ENCODE results near the gene ETFA. TPM values are rescaled to one million over a fixed set of nuclear protein-coding genes. Genes with fewer than 3 reads are reported as not detected.

ETFA gene
- total and polyA plus RNA-seq, 9 of the 15 experiments (the other 6 are each of a cell fraction or from before 2014, with no cell fraction given): 130 to 543 (median 232) TPM

DNA sequence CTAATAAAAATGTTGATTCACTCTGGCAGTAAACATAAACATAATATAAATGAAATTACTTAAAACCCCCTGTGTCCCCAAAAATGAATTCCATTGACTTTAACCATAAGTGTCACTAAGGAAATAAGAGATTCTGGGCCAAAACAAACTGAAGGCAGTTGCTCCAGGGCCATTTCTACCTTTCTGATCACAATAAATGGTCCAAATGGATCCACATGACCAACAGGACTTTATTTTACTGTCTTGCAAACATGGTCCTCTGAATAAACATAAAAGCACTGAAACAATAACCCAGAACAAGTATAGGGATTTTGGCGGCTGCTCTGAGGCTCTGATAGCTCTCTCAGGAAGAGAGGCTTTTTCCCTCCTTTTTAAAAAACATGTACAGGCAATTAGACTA lies 77.3 kb downstream of the ETFA start:
- Histone ChIP-seq H4K20me1 (replicated peaks; ENCODE audit: control insufficient read depth, insufficient read depth, low read length) (no peaks in the 10 kb centered on the region), H3K27ac (ENCODE audit: extremely low read depth, low read depth, low read length) (no peak overlapping the region), H3K27me3 (ENCODE audit: control insufficient read depth in 2 of 2, insufficient read depth in 2 of 2, low read length in 2 of 2) (no peaks in the 10 kb centered on the region), H3K9me3 (replicated peaks; ENCODE audit: control insufficient read depth, insufficient read depth, low read depth, low read length) (no peaks in the 10 kb centered on the region; the same call in 1 of the 2 replicates), H3K36me3 (ENCODE audit: control insufficient read depth, insufficient read depth, low read length) (peaks cover 35% of the 10 kb centered on the region), H3K4me2 (ENCODE audit: insufficient read depth, low read length) (no peak overlapping the region), H3K9me1 (ENCODE audit: control insufficient read depth, insufficient read depth, low read length) (no peaks in the 10 kb centered on the region), H3K9ac (ENCODE audit: insufficient read depth in 1 of 2, low read depth in 2 of 2, low read length in 2 of 2) (no peak overlapping the region), H3K4me1 (replicated peaks in 1 of 2; ENCODE audit: control insufficient read depth in 2 of 2, insufficient read depth in 2 of 2, low read length in 2 of 2) (no peaks in the 10 kb centered on the region; a peak in 1 of 5 replicates), H3K79me2 (ENCODE audit: control insufficient read depth, insufficient read depth, low read length) (no peaks in the 10 kb centered on the region), H2AFZ (ENCODE audit: low read depth, low read length) (no peak overlapping the region), H3K4me3 (no peak overlapping the region)
- BruUV-seq (replicated peaks): no TSS peak
- CTCF ChIA-PET (ENCODE audit: low intra/inter-chr PET ratio): no interaction called here
- POLR2A ChIA-PET: interaction anchor here (1.0 kb wide), 1 partner anchor 13 kb away, joined by 3 read pairs; no protein-coding TSS in a partner anchor
- no peak for ATAC-seq
- in situ Hi-C loops (cut with MboI): no loop called here
- DNase-seq (ENCODE audit: extremely low read depth in 1 of 4, low spot score in 3 of 4): no peak
- intact Hi-C loops (cut with micrococcal nuclease): no loop called here
- 75% methylated on average over 1 of the region's 1 CpG for WGBS (ENCODE audit: insufficient coverage, low coverage, missing lambda C conversion rate)
- FAIRE-seq: no peak
- TF ChIP-seq ZNF589 (CRISPR knock-in tag; IDR thresholded peaks at IDR 0.05; ENCODE audit: low read depth) (no peak), ZNF740 (CRISPR knock-in tag; IDR thresholded peaks at IDR 0.05) (no peak), ZNF740 (tag; IDR thresholded peaks at IDR 0.05) (no peak), ZNF239 (CRISPR knock-in tag; IDR thresholded peaks at IDR 0.05) (no peak), WHSC1 (IDR thresholded peaks at IDR 0.05; ENCODE audit: low read length) (no peak), CEBPG (CRISPR knock-in tag; IDR thresholded peaks at IDR 0.05) (no peak), CEBPG (tag; conservative IDR thresholded peaks at IDR 0.05 in 1 of 2, IDR thresholded peaks at IDR 0.05 in 1 of 2) (no peak), ZNF280B (CRISPR knock-in tag; IDR thresholded peaks at IDR 0.05) (no peak), SAFB2 (IDR thresholded peaks at IDR 0.05; ENCODE audit: borderline replicate concordance, low read depth, low read length, severe bottlenecking) (no peak), CBX1 (IDR thresholded peaks at IDR 0.05; ENCODE audit: low read depth) (no peak), OTX1 (CRISPR knock-in tag; IDR thresholded peaks at IDR 0.05) (no peak), ATF7 (IDR thresholded peaks at IDR 0.05) (no peak)
- TF ChIP-seq, protein P1, sequence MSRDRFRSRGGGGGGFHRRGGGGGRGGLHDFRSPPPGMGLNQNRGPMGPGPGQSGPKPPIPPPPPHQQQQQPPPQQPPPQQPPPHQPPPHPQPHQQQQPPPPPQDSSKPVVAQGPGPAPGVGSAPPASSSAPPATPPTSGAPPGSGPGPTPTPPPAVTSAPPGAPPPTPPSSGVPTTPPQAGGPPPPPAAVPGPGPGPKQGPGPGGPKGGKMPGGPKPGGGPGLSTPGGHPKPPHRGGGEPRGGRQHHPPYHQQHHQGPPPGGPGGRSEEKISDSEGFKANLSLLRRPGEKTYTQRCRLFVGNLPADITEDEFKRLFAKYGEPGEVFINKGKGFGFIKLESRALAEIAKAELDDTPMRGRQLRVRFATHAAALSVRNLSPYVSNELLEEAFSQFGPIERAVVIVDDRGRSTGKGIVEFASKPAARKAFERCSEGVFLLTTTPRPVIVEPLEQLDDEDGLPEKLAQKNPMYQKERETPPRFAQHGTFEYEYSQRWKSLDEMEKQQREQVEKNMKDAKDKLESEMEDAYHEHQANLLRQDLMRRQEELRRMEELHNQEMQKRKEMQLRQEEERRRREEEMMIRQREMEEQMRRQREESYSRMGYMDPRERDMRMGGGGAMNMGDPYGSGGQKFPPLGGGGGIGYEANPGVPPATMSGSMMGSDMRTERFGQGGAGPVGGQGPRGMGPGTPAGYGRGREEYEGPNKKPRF (IDR thresholded peaks at IDR 0.05; ENCODE audit: low read depth, low read length): no peak
- TF ChIP-seq, protein P2, sequence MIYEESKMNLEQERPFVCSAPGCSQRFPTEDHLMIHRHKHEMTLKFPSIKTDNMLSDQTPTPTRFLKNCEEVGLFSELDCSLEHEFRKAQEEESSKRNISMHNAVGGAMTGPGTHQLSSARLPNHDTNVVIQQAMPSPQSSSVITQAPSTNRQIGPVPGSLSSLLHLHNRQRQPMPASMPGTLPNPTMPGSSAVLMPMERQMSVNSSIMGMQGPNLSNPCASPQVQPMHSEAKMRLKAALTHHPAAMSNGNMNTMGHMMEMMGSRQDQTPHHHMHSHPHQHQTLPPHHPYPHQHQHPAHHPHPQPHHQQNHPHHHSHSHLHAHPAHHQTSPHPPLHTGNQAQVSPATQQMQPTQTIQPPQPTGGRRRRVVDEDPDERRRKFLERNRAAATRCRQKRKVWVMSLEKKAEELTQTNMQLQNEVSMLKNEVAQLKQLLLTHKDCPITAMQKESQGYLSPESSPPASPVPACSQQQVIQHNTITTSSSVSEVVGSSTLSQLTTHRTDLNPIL (CRISPR knock-in tag; IDR thresholded peaks at IDR 0.05): no peak
- TF ChIP-seq, protein P3, sequence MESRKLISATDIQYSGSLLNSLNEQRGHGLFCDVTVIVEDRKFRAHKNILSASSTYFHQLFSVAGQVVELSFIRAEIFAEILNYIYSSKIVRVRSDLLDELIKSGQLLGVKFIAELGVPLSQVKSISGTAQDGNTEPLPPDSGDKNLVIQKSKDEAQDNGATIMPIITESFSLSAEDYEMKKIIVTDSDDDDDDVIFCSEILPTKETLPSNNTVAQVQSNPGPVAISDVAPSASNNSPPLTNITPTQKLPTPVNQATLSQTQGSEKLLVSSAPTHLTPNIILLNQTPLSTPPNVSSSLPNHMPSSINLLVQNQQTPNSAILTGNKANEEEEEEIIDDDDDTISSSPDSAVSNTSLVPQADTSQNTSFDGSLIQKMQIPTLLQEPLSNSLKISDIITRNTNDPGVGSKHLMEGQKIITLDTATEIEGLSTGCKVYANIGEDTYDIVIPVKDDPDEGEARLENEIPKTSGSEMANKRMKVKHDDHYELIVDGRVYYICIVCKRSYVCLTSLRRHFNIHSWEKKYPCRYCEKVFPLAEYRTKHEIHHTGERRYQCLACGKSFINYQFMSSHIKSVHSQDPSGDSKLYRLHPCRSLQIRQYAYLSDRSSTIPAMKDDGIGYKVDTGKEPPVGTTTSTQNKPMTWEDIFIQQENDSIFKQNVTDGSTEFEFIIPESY (CRISPR knock-in tag; IDR thresholded peaks at IDR 0.05): no peak
